Measurements from ENCODE around the gene GRIK3. TPM values are rescaled to one million over a fixed set of nuclear protein-coding genes. Genes with fewer than 3 reads are reported as not detected.

GRIK3 gene
- total RNA-seq, 6 experiments from 2014 or later: 0.07 TPM; not detected in 5

GRCh38 chr1:36792292-36792691 is 242.0 kb downstream of the GRIK3 start:
- no peak overlapping the region for H3K4me3 ChIP-seq
- no peaks in the 10 kb centered on the region for H3K36me3 ChIP-seq
- TF ChIP-seq POLR2A (IDR thresholded peaks at IDR 0.05) (no peak), CTCF (IDR thresholded peaks at IDR 0.05) (no peak)
- H3K27ac ChIP-seq: no peak overlapping the region
- H3K9me3 ChIP-seq: no peaks in the 10 kb centered on the region
- ATAC-seq (no peak), DNase-seq (no peak)
- 67% methylated on average over 1 of the region's 8 CpGs for WGBS (ENCODE audit: insufficient coverage, low coverage, low lambda C conversion rate, missing lambda C conversion rate)
- no peaks in the 10 kb centered on the region for H3K4me1 ChIP-seq
- H3K27me3 ChIP-seq: no peaks in the 10 kb centered on the region
- intact Hi-C loops (cut with DNase I): no loop called here

GRCh38 chr1:36790191-36790590 is 244.1 kb downstream of the GRIK3 start:
- no peaks in the 10 kb centered on the region for H3K36me3 ChIP-seq
- no peak overlapping the region for H3K4me3 ChIP-seq
- H3K9me3 ChIP-seq: no peaks in the 10 kb centered on the region
- no peak for ATAC-seq
- H3K27me3 ChIP-seq: no peaks in the 10 kb centered on the region
- no peaks in the 10 kb centered on the region for H3K4me1 ChIP-seq
- intact Hi-C loops (cut with DNase I): no loop called here
- no peak for TF ChIP-seq POLR2A (IDR thresholded peaks at IDR 0.05)
- no peak for TF ChIP-seq CTCF (IDR thresholded peaks at IDR 0.05)
- DNase-seq: no peak
- WGBS (ENCODE audit: insufficient coverage, low coverage, low lambda C conversion rate, missing lambda C conversion rate): 7% methylated on average over 5 of the region's 10 CpGs
- no peak overlapping the region for H3K27ac ChIP-seq

- no peaks in the 10 kb centered on the region for H3K36me3 ChIP-seq
- H3K4me3 ChIP-seq: no peak overlapping the region
- no peaks in the 10 kb centered on the region for H3K4me1 ChIP-seq
- no peaks in the 10 kb centered on the region for H3K27me3 ChIP-seq
- no peaks in the 10 kb centered on the region for H3K9me3 ChIP-seq
- no peak for TF ChIP-seq CTCF (IDR thresholded peaks at IDR 0.05)
- TF ChIP-seq POLR2A (IDR thresholded peaks at IDR 0.05): no peak
- DNase-seq (no peak), ATAC-seq (no peak)
- no peak overlapping the region for H3K27ac ChIP-seq
- intact Hi-C loops (cut with DNase I): no loop called here
Observed at GRCh38 chr1:36789535-36789934, 244.8 kb downstream of the GRIK3 start.

DNA sequence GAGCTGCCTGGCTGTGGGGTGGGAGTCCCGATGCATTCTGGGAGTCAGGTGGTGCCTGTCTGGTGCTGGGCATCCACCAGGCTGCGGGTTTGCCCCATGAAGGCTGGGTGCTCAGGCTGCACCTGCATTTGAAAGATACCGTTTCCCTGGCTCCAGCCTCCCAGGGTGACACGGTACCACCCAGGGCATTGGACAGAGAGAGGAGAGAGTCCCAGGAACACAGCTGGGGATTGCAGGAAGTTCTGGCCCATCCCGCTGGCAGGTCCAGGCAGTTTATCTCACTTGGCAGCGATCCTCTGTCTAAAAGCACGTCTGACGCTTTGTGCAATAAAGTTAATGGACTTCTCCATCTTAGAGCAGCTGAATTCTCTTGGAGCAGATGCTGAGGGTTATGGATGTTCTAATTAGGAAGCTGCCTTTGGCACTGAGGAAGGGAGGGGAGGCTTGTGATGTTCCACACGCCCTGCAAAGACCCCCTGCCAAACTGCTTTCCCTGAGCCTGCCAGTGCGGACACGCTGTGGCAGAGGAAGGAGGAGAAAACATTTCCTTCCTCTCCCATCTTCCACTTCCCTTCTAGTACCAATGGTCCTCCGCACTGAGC is 246.9 kb downstream of the GRIK3 start:
- no peak for TF ChIP-seq POLR2A (IDR thresholded peaks at IDR 0.05)
- no peak for TF ChIP-seq CTCF (IDR thresholded peaks at IDR 0.05)
- no peak overlapping the region for H3K4me3 ChIP-seq
- 43% methylated on average over 7 of the region's 12 CpGs for WGBS (ENCODE audit: insufficient coverage, low coverage, low lambda C conversion rate, missing lambda C conversion rate)
- ATAC-seq (no peak), DNase-seq (no peak)
- intact Hi-C loops (cut with DNase I): no loop called here
- H3K9me3 ChIP-seq: no peaks in the 10 kb centered on the region
- H3K27me3 ChIP-seq: no peaks in the 10 kb centered on the region
- H3K36me3 ChIP-seq: no peaks in the 10 kb centered on the region
- no peak overlapping the region for H3K27ac ChIP-seq
- H3K4me1 ChIP-seq: no peaks in the 10 kb centered on the region

DNA sequence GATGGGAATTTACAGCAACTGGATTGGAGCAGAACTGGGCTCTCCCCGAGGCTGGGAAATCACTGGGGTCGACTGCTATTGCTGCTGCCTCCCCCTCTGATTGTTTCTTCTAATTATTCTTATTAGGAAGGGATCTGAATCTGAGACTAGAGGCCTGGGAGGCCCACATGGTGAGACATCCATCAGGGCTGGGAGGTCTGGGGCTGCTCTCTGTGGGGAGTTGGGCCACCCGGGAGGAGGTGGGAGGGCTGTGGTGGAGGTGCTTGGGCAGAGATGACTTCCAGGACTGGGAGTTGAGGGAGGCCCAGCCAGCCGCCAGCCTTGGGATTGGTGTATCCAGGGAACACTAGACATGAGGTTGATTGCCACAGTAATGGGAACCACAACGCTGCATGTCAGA is 247.9 kb downstream of the GRIK3 start:
- Histone ChIP-seq H3K4me3 (no peak overlapping the region), H3K27me3 (no peaks in the 10 kb centered on the region), H3K4me1 (no peaks in the 10 kb centered on the region), H3K9me3 (no peaks in the 10 kb centered on the region), H3K36me3 (no peaks in the 10 kb centered on the region), H3K27ac (no peak overlapping the region)
- 58% methylated on average over 5 of the region's 5 CpGs for WGBS (ENCODE audit: insufficient coverage, low coverage, low lambda C conversion rate, missing lambda C conversion rate)
- no peak for TF ChIP-seq CTCF (IDR thresholded peaks at IDR 0.05)
- no peak for TF ChIP-seq POLR2A (IDR thresholded peaks at IDR 0.05)
- ATAC-seq (no peak), DNase-seq (no peak)
- intact Hi-C loops (cut with DNase I): no loop called here

Data from right lobe of liver (tissue), 6 donors.